GM21526 (cell line): ENCODE results near the gene DNAAF9.

Experiments
- ATAC-seq: cut with Tn5 transposase; IDR thresholded peaks from one replicate; pipeline ENCODE4 v1.9.1; 2021; ENCODE audit warnings: moderate library complexity; ENCODE audit not compliant: unreplicated experiment, low FRiP score

The DNAAF9 gene

GRCh38 chr20:3378138-3378537 is 29.3 kb downstream of the DNAAF9 start:
- ATAC-seq, result no peak

GRCh38 chr20:3377644-3378043 is 29.8 kb downstream of the DNAAF9 start:
- ATAC-seq, result no peak

GRCh38 chr20:3374296-3374695 is 33.2 kb downstream of the DNAAF9 start:
- no peak for ATAC-seq

GRCh38 chr20:3371754-3372153 is 35.7 kb downstream of the DNAAF9 start:
- no peak for ATAC-seq

GRCh38 chr20:3367089-3367488 is 40.4 kb downstream of the DNAAF9 start:
- ATAC-seq, result no peak

- ATAC-seq, result no peak
Observed at GRCh38 chr20:3364323-3365013, 43.0 kb downstream of the DNAAF9 start.

- ATAC-seq, result no peak
Observed at GRCh38 chr20:3360752-3361151, 46.7 kb downstream of the DNAAF9 start.

GRCh38 chr20:3358676-3359340 is 48.7 kb downstream of the DNAAF9 start:
- ATAC-seq, result no peak
